Heart right ventricle (tissue), 16 donors: Measurements from ENCODE around the gene NUMBL. TPM values are rescaled to one million over a fixed set of nuclear protein-coding genes. Genes with fewer than 3 reads are reported as not detected.

Source experiments
- ATAC-seq, 8 donors: fragments of 200-7000 bp; cut with Tn5 transposase; one replicate each; pipeline ENCODE4 v1.9.1; 2020; ENCODE audit warnings: mild to moderate bottlenecking in 8 of 8, moderate library complexity in 8 of 8, moderate number of reproducible peaks in 1 of 8
- DNase-seq, 2 donors: peaks; one replicate each; pipeline ENCODE4 v3.0.0-alpha.2; 2020
- H3K27ac ChIP-seq, 10 donors: fragments of 200-600 bp; sonication (generic) in 2 of 10; one replicate each; pipeline versions ENCODE4 v1.5.0 to v1.8.0; 2020 to 2022; ENCODE audit warnings: mild to moderate bottlenecking in 3 of 10
- H3K27me3 ChIP-seq, 7 donors: fragments of 200-600 bp; one replicate each; pipeline ENCODE4 v1.8.0; 2021 to 2022; ENCODE audit warnings: mild to moderate bottlenecking in 2 of 7
- H3K36me3 ChIP-seq, 9 donors: fragments of 200-600 bp; sonication (generic) in 1 of 9; one replicate each; pipeline versions ENCODE4 v1.5.0 to v1.8.0; 2020 to 2022; ENCODE audit warnings: mild to moderate bottlenecking in 2 of 9
- H3K4me1 ChIP-seq, 9 donors: fragments of 200-600 bp; sonication (generic) in 1 of 9; one replicate each; pipeline versions ENCODE4 v1.5.0 to v1.8.0; 2020 to 2022; ENCODE audit warnings: mild to moderate bottlenecking in 4 of 9
- H3K4me3 ChIP-seq, 10 donors: fragments of 200-600 bp; sonication (generic) in 2 of 10; one replicate each; pipeline versions ENCODE4 v1.5.0 to v1.8.0; 2020 to 2022; ENCODE audit warnings: mild to moderate bottlenecking in 7 of 10, moderate library complexity in 2 of 10
- H3K9me3 ChIP-seq, 11 donors: fragments of 200-600 bp in 10 of 11; sonication (generic) in 2 of 11; one replicate each; pipeline versions ENCODE4 v1.5.0 to v1.8.0; 2013 to 2022; ENCODE audit warnings: mild to moderate bottlenecking in 2 of 11, control low read depth in 1 of 11, moderate library complexity in 1 of 11
- WGBS, 2 donors: extraction: QIAGEN DNeasy Blood & Tissue Kit; methylation state at CpG; one replicate each; pipeline ENCODE4 v1.1.7; 2013; ENCODE audit warnings: inconsistent platforms in 1 of 2; 5-methylcytosine and 5-hydroxymethylcytosine counted together
- intact Hi-C, 10 donors: fragments of 100-400 bp; cut with DNase I; formaldehyde crosslinking; loops; one replicate each; pipeline versions ENCODE4 v1.11.1 to v1.14.2; 2022
- polyA plus RNA-seq, 2 donors: library from polyadenylated mRNA; stranded (reverse); fragments of 200-250 nt; gene quantifications; one replicate each; pipeline ENCODE4 v1.2.3, GENCODE V29; 2013
- total RNA-seq, 10 donors: library from RNA; stranded (reverse); fragmentation: NEBNext Ultra II Directional in 3 of 10; extraction: Animal tissue kit (Norgen Biotek cat#: 25700) in 3 of 10; gene quantifications; one replicate each; pipeline versions ENCODE4 v1.2.1 to v1.2.4, GENCODE V29; 2021 to 2023
- TF ChIP-seq, protein P1 (sequence below), 9 donors: fragments of 200-600 bp; sonication (generic) in 2 of 9; IDR thresholded peaks; one replicate each; pipeline versions ENCODE4 v1.5.0 to v1.8.0; 2021 to 2022; ENCODE audit warnings: antibody characterized with exemption in 9 of 9, mild to moderate bottlenecking in 5 of 9, moderate library complexity in 1 of 9
- donor health status: Arrhythmogenic right ventricular cardiomyopathy.
- donor health status: ischemic (EF 13 %, LVEDD 7.1; RV severe dilation, severe dysfunction).
- donor health status: healthy with polysubstance abuse.
- donor health status: DM: no; HTN: yes; CAD: no.
- donor health status: DM: no; HTN: no; CAD: no.
- donor health status: ischemic (EF 25% LVEDD 6.9; RV normal size, moderate dysfunction).
- donor health status: ischemic (EF 25% LVEDD 5.7; RV mildly dilated, moderate dysfunction).
- donor health status: healthy.
- donor health status: DM: yes; HTN: yes; CAD: no.
- donor health status: Ischemic cardiomyopathy.
- donor health status: ischemic (EF 35%, LVEDD 5.7; RV mildly dilated, moderate dysfunction).
- donor health status: nonischemic (EF 11% LVEDD 7.7; RV severe dilation, severe dysfunction).
- donor health status: DM: yes; HTN: yes; CAD: no.
- donor health status: PGD.
- donor health status: ischemic (EF 29% LVEDD 5.4; RV normal size, mild dysfunction).
- donor health status: nonischemic (EF 23%, LVEDD 6.1; RV moderate dilation, normal function).

The NUMBL gene
- total and polyA plus RNA-seq, 12 donors, result 7.1 to 15.3 (median 10.7) TPM

DNA sequence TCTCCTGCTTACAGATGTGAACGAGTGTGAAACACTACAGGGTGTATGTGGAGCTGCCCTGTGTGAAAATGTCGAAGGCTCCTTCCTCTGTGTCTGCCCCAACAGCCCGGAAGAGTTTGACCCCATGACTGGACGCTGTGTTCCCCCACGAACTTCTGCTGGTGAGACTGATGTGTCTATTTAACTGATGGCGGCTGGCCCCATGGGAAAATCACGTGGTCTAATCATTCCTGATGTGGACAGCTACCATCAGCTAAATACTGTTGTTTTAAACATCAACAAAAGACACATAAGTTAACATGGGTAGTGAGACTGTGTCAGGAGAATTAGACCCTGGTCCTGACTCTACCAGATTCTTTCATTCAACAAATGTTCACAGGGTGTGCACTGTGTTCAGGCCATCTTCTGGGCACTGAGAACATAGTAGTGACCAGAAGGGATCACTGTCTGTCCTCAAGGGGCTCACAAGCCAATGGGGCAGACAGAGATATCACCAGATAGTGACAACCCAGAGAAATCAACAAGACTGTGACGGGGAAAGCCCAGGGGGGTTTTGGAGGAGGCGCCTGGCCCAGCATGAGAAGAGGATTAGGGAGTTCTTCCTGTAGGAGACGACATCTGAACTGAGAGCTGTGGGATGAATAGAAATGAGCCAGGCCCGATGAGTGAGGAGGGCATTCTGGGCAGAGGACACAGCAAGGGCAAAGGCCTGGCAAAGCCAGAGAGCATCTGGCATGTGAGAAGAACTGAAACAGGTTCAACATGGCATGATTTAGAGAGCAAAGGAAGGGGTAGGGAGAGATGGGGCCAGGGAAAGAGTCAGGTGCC lies 70.9 kb downstream of the NUMBL start:
- 67% methylated on average over 11 of the region's 11 CpGs for WGBS, 2 donors
- Histone ChIP-seq H3K4me3 (no peak overlapping the region), H3K27me3 (no peaks in the 10 kb centered on the region), H3K27ac (peak overlapping the region in 9 of 10 donors; percentile 8 to 82 (median 62)), H3K9me3 (no peaks in the 10 kb centered on the region), H3K4me1 (peaks cover 0 to 31% (median 11%) of the 10 kb centered on the region in 9 donors), H3K36me3 (peaks cover 0 to 93% (median 41%) of the 10 kb centered on the region in 9 donors)
- intact Hi-C loops, result no loop called here
- ATAC-seq (peak; percentile 28 to 83 (median 62)), DNase-seq (peak in 1 of 2 donors; percentile 52)
- TF ChIP-seq, protein P1, sequence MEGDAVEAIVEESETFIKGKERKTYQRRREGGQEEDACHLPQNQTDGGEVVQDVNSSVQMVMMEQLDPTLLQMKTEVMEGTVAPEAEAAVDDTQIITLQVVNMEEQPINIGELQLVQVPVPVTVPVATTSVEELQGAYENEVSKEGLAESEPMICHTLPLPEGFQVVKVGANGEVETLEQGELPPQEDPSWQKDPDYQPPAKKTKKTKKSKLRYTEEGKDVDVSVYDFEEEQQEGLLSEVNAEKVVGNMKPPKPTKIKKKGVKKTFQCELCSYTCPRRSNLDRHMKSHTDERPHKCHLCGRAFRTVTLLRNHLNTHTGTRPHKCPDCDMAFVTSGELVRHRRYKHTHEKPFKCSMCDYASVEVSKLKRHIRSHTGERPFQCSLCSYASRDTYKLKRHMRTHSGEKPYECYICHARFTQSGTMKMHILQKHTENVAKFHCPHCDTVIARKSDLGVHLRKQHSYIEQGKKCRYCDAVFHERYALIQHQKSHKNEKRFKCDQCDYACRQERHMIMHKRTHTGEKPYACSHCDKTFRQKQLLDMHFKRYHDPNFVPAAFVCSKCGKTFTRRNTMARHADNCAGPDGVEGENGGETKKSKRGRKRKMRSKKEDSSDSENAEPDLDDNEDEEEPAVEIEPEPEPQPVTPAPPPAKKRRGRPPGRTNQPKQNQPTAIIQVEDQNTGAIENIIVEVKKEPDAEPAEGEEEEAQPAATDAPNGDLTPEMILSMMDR (IDR thresholded peaks at IDR 0.05), result no peak

DNA sequence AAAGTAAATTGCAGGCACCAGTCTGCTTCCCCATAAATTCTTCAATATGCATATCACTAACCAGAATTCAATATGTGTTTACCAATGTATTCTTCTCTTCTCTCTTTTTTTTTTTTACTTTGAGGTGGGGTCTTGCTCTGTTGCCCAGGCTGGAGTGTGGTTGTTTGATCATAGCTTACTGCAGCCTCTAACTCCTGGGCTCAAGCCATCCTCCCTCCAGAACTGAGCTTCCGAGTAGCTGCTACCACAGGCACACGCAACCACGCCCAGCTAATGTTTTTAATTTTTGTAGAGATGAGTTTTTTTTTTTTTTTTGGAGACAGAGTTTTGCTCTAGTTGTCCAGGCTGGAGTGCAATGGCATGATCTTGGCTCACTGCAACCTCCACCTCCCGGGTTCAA lies 72.5 kb downstream of the NUMBL start:
- Histone ChIP-seq H3K27ac (no peak overlapping the region), H3K9me3 (no peaks in the 10 kb centered on the region), H3K4me1 (peaks cover 0 to 46% (median 20%) of the 10 kb centered on the region in 9 donors), H3K4me3 (no peak overlapping the region), H3K36me3 (peaks cover 0 to 78% (median 30%) of the 10 kb centered on the region in 9 donors), H3K27me3 (no peaks in the 10 kb centered on the region)
- 92 to 93% methylated on average over 4 of the region's 4 CpGs for WGBS, 2 donors
- intact Hi-C loops, result no loop called here
- ATAC-seq (no peak), DNase-seq (no peak)
- TF ChIP-seq, protein P1 (IDR thresholded peaks at IDR 0.05), result no peak

GRCh38 chr19:40616941-40617340 lies 73.5 kb downstream of the NUMBL start:
- H3K27ac ChIP-seq, result no peak overlapping the region
- DNase-seq (no peak), ATAC-seq (no peak)
- WGBS, 2 donors, result 94 to 95% methylated on average over 17 of the region's 17 CpGs
- no peaks in the 10 kb centered on the region for H3K9me3 ChIP-seq
- H3K27me3 ChIP-seq, result no peaks in the 10 kb centered on the region
- TF ChIP-seq, protein P1 (IDR thresholded peaks at IDR 0.05), result no peak
- H3K36me3 ChIP-seq, result peaks cover 0 to 78% (median 23%) of the 10 kb centered on the region in 9 donors
- intact Hi-C loops, result no loop called here
- H3K4me1 ChIP-seq, result peaks cover 0 to 48% (median 20%) of the 10 kb centered on the region in 9 donors
- no peak overlapping the region for H3K4me3 ChIP-seq

DNA sequence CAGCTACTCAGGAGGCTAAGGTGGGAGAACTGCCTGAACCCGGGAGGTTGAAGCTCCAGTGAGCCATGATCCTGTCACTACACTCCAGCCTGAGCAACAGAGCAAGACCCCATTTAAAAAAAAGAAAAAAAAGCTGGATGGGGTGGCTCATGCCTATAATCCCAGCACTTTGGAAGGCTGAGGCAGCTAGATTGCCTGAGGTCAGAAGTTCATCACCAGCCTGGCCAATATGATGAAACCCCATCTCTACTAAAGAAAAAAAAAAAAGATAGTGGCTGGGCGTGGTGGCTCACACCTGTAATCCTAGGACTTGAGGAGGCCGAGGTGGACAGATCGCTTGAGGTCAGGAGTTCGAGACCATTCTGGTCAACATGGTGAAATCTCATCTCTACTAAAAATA lies 74.3 kb downstream of the NUMBL start:
- Histone ChIP-seq H3K9me3 (no peaks in the 10 kb centered on the region), H3K36me3 (peaks cover 0 to 78% (median 16%) of the 10 kb centered on the region in 9 donors), H3K4me3 (no peak overlapping the region), H3K27ac (peak overlapping the region in 1 of 10 donors; percentile 82), H3K27me3 (no peaks in the 10 kb centered on the region), H3K4me1 (peaks cover 0 to 56% (median 21%) of the 10 kb centered on the region in 9 donors)
- intact Hi-C loops, result no loop called here
- ATAC-seq, result no peak
- DNase-seq, result no peak
- TF ChIP-seq, protein P1 (IDR thresholded peaks at IDR 0.05), result no peak
- 86 to 98% methylated on average over 5 of the region's 5 CpGs for WGBS, 2 donors

Other genes with a start within 250 kb of the NUMBL start
- 10 to 100 TPM; 19.4 to 37.5 (median 27.4) TPM for gene SERTAD3, start 246.3 kb downstream of the NUMBL start, total RNA-seq
- 10 to 100 TPM; 35.3 to 35.6 TPM for gene SERTAD3, start 246.3 kb downstream of the NUMBL start, polyA plus RNA-seq
- gene BLVRB, start 224.9 kb downstream of the NUMBL start, total RNA-seq, result 100 to 1,000 TPM in 3 of 10 donors, 10 to 100 TPM in 7; 70.9 to 144 (median 91.4) TPM
- gene BLVRB, start 224.9 kb downstream of the NUMBL start, polyA plus RNA-seq, result 100 to 1,000 TPM in 1 of 2 donors, 10 to 100 TPM in 1; 95.8 to 213 TPM
- gene SPTBN4, start 223.7 kb downstream of the NUMBL start, total RNA-seq, result 1 to 10 TPM; 3.0 to 6.6 (median 4.9) TPM
- gene SPTBN4, start 223.7 kb downstream of the NUMBL start, polyA plus RNA-seq, result 10 to 100 TPM in 1 of 2 donors, 1 to 10 TPM in 1; 3.2 to 13.8 TPM
- 10 to 100 TPM; 12.0 to 31.5 (median 15.9) TPM for gene SHKBP1, start 113.8 kb downstream of the NUMBL start, total RNA-seq
- gene SHKBP1, start 113.8 kb downstream of the NUMBL start, polyA plus RNA-seq, result 10 to 100 TPM; 42.8 to 43.1 TPM
- 100 to 1,000 TPM; 139 to 263 (median 244) TPM for gene LTBP4, start 89.3 kb downstream of the NUMBL start, total RNA-seq
- gene LTBP4, start 89.3 kb downstream of the NUMBL start, polyA plus RNA-seq, result 100 to 1,000 TPM; 114 to 191 TPM
- gene COQ8B, start 26.2 kb upstream of the NUMBL start, total RNA-seq, result 10 to 100 TPM; 17.9 to 34.3 (median 27.3) TPM
- 10 to 100 TPM; 26.3 to 34.4 TPM for gene COQ8B, start 26.2 kb upstream of the NUMBL start, polyA plus RNA-seq
- 10 to 100 TPM in 3 of 10 donors, 1 to 10 TPM in 7; 6.2 to 15.3 (median 9.1) TPM for gene ITPKC, start 26.5 kb upstream of the NUMBL start, total RNA-seq
- 10 to 100 TPM; 16.8 to 17.3 TPM for gene ITPKC, start 26.5 kb upstream of the NUMBL start, polyA plus RNA-seq
- gene ACTMAP, start 59.8 kb upstream of the NUMBL start, total RNA-seq, result 10 to 100 TPM in 2 of 10 donors, 1 to 10 TPM in 8; 5.3 to 11.4 (median 8.4) TPM
- gene ACTMAP, start 59.8 kb upstream of the NUMBL start, polyA plus RNA-seq, result 10 to 100 TPM in 1 of 2 donors, 1 to 10 TPM in 1; 3.6 to 12.8 TPM
- gene SNRPA, start 60.6 kb upstream of the NUMBL start, total RNA-seq, result 10 to 100 TPM; 24.0 to 40.6 (median 34.4) TPM
- gene SNRPA, start 60.6 kb upstream of the NUMBL start, polyA plus RNA-seq, result 10 to 100 TPM; 35.3 to 36.7 TPM
- 1 to 10 TPM in 3 of 10 donors, under 1 TPM in 2, not detected in 5; 0.63 to 1.7 (median 1.0) TPM for gene MIA, start 84.9 kb upstream of the NUMBL start, total RNA-seq
- gene MIA, start 84.9 kb upstream of the NUMBL start, polyA plus RNA-seq, result 1 to 10 TPM; 2.0 to 2.4 TPM
- gene RAB4B, start 87.6 kb upstream of the NUMBL start, total RNA-seq, result 10 to 100 TPM; 11.0 to 25.2 (median 13.5) TPM
- 10 to 100 TPM; 26.8 to 62.5 TPM for gene RAB4B, start 87.6 kb upstream of the NUMBL start, polyA plus RNA-seq
- 10 to 100 TPM; 31.8 to 78.3 (median 42.8) TPM for gene EGLN2, start 108.5 kb upstream of the NUMBL start, total RNA-seq
- 10 to 100 TPM; 75.3 to 78.6 TPM for gene EGLN2, start 108.5 kb upstream of the NUMBL start, polyA plus RNA-seq
- gene CYP2A6, start 159.8 kb upstream of the NUMBL start, total RNA-seq, result not detected
- gene CYP2A6, start 159.8 kb upstream of the NUMBL start, polyA plus RNA-seq, result not detected
- not detected for gene CYP2A7, start 191.6 kb upstream of the NUMBL start, total RNA-seq
- not detected for gene CYP2A7, start 191.6 kb upstream of the NUMBL start, polyA plus RNA-seq